Epithelial cell of proximal tubule (primary cell): ENCODE results near the gene HTR6. TPM values are rescaled to one million over a fixed set of nuclear protein-coding genes. Genes with fewer than 3 reads are reported as not detected.

ENCODE experiments used
- DNase-seq: peaks from one replicate; pipeline ENCODE4 v3.0.0-alpha.2; 2011; ENCODE audit warnings: low read depth
- H3K4me3 ChIP-seq: 2 replicates; pipeline ENCODE4 v1.5.1; 2011; ENCODE audit warnings: low read depth, mild to moderate bottlenecking, low read length
- CTCF ChIP-seq: conservative IDR thresholded peaks from 2 replicates; pipeline ENCODE4 v1.5.1; 2012; ENCODE audit warnings: low read depth, mild to moderate bottlenecking, low read length
- total RNA-seq: library from RNA; depleted of rRNA; stranded (reverse); fragments of >200 nt; gene quantifications from 2 replicates; pipeline ENCODE4 v1.2.3, GENCODE V29; 2015

Gene HTR6
- total RNA-seq, 1 donor from 2014 or later, result not detected

- DNase-seq, result no peak
- peak overlapping the region; percentile 69 for H3K4me3 ChIP-seq
- no peak for TF ChIP-seq CTCF
Measured at GRCh38 chr1:19645411-19646251, 19.0 kb upstream of the HTR6 start.

GRCh38 chr1:19646377-19647319, 18.0 kb upstream of the HTR6 start:
- no peak for DNase-seq
- H3K4me3 ChIP-seq, result peak overlapping the region; percentile 69
- no peak for TF ChIP-seq CTCF

GRCh38 chr1:19647643-19648042, 17.0 kb upstream of the HTR6 start:
- no peak overlapping the region for H3K4me3 ChIP-seq
- no peak for DNase-seq
- no peak for TF ChIP-seq CTCF

- no peak for TF ChIP-seq CTCF
- no peak overlapping the region for H3K4me3 ChIP-seq
- no peak for DNase-seq
Measured at GRCh38 chr1:19648239-19648638, 16.4 kb upstream of the HTR6 start.

GRCh38 chr1:19648689-19649088, 16.0 kb upstream of the HTR6 start:
- peak; percentile 47 for TF ChIP-seq CTCF
- no peak overlapping the region for H3K4me3 ChIP-seq
- no peak for DNase-seq

- TF ChIP-seq CTCF, result no peak
- no peak overlapping the region for H3K4me3 ChIP-seq
- no peak for DNase-seq
Measured at GRCh38 chr1:19650416-19651140, 14.1 kb upstream of the HTR6 start.
